AML-193 (cell line): ENCODE measurements around the gene PTPRZ1.

ENCODE experiments used
- DNase-seq, 2 experiments: peaks; one replicate each; lab custom pipeline; 2025; lab: John Stamatoyannopoulos, UW

The PTPRZ1 gene

GRCh38 chr7:122055073-122055472, 182.1 kb downstream of the PTPRZ1 start:
- no peak for DNase-seq

DNA sequence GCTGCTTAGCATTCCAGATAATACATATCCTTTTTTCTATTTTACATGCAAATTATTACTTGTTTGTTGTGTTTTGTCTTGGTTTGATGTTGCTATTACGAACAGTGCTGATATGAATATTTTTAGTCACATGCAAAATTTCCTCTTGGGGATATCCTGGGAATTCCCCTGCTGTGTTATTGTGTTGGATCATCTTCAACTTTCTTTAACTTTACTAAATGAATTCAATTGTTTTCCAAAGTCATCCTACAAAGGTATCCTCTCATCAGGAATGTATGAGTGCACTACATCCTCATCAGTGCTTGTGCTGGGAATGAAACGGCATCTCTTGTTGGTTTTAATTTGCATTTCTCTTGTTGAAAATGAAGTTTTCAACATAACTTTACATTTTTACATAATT, 184.0 kb downstream of the PTPRZ1 start:
- no peak for DNase-seq

GRCh38 chr7:122059542-122059941, 186.6 kb downstream of the PTPRZ1 start:
- DNase-seq: no peak

DNA sequence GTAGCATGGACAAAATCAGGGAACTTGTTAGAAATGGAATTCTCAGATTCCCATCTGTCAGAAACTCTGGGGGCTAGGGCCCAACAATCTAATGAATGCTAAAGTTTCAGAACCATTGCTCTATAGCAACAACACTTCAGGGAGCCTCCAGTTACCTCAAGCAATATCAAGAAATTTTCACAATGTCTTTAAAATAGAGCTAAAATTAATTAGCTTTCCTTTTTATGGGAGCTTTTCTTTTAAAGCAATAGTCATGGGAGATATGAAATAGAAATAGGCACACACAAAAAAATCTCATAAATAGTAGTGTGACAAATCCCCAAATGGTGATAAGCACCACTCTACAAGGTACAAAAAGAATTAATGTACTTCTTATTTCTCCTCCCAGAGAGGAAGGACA, 190.2 kb downstream of the PTPRZ1 start:
- DNase-seq: no peak

DNA sequence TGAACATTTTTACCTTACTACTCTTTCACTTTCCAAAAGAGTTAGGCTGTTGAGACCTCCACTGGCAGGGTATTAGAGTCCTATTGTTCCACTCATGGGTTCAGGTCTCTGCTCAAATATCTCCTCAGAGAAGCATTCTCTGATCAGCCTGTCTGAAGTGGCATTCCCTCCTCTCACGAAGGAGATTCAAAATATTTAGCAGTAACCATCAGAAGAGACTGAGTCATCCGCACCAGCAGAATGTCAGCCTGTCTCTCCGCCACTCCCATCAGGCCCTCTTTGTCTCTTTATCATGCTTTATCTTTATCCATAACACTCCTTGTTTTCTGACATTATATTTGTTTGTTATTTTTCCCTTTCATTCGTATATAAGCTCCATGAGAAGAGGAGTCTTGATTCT, 192.0 kb downstream of the PTPRZ1 start:
- no peak for DNase-seq

DNA sequence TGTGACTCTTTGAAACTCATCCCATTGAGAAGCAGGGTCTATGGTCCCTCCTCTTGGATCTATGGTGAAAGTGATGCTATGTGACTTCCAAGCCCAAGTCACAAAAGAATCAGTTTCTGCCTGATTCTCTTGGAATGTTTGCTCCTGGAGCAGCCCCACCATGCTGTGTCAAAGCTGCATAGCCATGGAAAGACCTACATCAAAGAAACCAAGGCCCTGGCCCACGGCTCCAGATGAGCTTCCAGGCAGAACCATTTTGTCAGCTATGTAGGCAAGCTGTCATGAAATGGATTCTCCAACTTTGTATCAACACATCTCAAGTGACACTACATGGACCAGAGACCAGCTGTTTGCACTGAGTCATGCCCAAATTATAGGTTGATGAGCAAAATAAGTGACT, 194.1 kb downstream of the PTPRZ1 start:
- no peak for DNase-seq

GRCh38 chr7:122068046-122068445, 195.1 kb downstream of the PTPRZ1 start:
- no peak for DNase-seq

- no peak for DNase-seq
Measured at GRCh38 chr7:122068999-122069398, 196.0 kb downstream of the PTPRZ1 start.

DNA sequence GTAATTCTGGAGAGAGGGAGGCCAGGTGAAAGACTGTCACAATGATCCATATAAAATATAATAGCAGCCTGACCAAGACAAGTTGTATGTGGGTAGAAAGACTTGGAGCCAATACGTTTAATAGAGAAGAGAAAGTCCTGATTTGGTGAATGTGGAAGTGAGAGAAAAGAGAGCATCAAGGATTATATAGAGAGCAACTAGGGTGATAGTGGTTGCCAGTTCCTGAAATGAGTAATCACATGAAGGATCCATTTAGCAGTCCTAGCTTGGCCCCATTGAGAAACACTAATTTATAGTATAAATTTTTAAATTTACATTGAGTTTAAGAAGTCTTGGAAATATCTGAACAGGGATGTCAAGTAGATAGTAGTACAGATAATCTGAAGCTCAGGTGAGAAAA, 197.1 kb downstream of the PTPRZ1 start:
- DNase-seq: no peak

- DNase-seq: no peak
Measured at GRCh38 chr7:122070834-122071233, 197.9 kb downstream of the PTPRZ1 start.

GRCh38 chr7:122072272-122072671, 199.3 kb downstream of the PTPRZ1 start:
- no peak for DNase-seq

- no peak for DNase-seq
Measured at GRCh38 chr7:122072924-122073599, 200.1 kb downstream of the PTPRZ1 start.

DNA sequence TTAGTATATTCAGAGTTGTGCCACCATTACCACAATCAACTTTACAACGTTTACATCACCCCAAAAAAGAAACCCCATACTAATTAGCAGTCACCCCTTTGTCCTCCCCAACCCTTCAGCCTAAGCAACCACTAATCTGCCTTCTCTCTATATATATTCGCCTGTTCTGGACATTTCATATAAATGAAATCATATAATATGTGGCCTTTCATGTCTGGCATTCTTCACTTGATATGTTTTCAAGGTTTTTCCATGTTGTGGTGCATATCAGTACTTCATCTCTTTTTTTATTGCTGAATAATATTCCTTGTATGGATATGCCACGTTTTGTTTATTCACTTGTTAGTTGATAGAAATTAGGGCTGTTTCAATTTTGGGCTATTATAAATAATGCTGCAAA, 200.7 kb downstream of the PTPRZ1 start:
- no peak for DNase-seq

DNA sequence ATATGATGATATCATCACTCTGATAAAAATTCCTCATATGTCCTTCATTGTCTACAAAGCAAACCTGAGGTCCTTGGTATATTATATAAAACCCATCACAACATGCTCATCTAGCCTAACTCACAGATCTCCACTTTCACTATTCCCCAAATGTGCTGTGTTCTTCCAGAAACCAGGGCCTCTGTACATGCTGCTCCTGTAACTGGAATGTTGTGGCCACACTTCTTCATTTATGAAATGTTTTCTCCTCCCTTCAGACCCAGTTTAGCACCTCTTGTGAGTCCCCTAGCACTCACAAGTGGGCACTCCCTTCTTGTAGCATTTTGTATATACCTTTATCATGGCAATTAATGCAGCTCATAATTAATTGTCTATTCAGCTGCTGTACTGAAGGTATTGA, 209.2 kb downstream of the PTPRZ1 start:
- no peak for DNase-seq

- DNase-seq: no peak
Measured at GRCh38 chr7:122082670-122083069, 209.7 kb downstream of the PTPRZ1 start.

DNA sequence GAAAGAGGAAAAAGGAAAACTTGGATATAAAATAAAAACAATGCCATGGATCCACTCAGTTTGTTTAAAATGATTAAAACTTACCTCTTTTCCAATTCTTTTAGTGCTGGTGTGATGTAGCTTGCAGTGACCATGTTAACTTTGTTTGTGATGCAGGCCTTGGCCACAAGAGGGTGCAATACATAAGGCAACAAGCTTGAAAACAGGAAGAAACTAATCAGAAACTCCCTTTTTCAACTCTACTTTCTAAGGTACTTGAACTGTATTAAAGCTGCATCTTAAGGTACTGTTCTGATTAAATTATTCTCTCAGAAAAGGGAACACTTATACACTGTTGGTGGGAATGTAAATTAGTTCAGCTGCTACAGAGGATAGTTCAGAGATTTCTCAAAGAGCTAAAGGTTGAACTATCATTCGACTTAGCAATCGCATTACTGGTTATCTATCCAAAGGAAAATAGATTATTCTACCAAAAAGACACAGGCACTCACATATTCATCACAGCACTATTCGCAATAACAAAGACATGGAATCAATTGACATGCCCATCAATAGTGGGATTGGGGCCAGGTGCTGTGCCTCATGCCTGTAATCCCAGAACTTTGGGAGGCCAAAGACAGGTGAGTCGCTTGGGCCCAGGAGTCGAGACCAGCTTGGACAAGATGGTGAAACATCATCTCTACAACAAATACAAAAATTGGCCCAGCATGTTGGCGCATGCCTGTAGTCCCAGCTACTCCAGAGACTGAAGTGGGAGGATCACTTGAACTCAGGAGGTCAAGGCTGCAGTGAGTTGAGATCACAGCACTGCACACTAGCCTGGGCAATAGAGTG, 220.2 kb downstream of the PTPRZ1 start:
- DNase-seq: peak; percentile 21 to 28

DNA sequence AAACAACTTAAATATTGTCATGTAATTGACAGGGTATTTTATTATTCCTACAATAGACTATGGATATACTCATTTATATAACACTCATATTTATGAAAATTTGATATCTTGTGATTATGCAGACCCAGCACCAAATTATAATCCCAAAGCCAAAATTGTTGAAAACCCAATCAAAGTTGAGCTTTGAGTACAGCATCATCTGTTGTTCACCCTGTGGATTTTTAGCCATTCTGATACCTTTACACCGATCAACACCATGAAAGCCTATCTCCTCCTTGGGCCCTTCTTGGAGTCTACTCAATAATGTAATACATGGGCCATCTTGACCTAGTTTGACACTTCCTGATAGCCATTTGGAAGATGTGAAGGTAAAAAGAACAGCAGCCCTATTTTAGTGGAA, 221.6 kb downstream of the PTPRZ1 start:
- no peak for DNase-seq

DNA sequence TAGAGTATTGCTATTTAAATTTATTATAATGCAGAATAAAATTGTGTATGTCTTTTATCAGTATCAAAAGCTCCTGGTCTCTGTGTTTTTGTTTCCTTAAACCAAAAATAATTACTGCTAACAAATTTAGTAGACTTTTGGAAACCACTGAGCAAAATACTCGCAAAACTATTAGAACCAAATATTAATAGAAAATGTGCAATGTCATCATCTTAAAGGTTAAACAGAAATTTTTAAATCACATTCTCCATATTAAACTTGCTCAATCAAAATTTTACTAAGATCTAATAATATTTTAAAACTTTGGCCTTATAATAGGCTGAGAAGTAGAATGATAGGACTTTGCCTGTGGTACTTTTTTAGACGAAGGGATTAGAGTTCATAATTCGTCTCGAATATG, 222.7 kb downstream of the PTPRZ1 start:
- no peak for DNase-seq

- DNase-seq: no peak
Measured at GRCh38 chr7:122100021-122100420, 227.1 kb downstream of the PTPRZ1 start.

DNA sequence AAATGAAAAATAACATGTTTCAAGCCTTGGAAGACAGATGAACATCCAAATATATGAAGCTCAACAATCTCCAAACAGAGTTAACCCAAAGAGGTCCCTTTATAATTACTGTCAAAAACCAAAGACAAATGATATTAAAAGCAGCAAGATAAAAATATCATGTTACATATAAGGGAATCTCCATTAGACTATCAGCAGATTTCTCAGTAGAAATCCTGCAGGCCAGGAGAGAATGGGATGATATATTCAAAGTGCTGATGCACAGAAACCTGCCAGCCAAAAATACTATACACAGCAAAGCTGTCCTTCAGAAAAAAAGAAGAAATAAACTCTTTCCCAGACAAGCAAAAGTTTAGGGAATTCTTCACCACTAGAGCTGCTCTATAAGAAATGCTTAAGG, 230.1 kb downstream of the PTPRZ1 start:
- DNase-seq: no peak
